Kidney (tissue), 22 donors: Measurements from ENCODE around the gene CLEC4D. TPM values are rescaled to one million over a fixed set of nuclear protein-coding genes. Genes with fewer than 3 reads are reported as not detected.

ENCODE experiments used
- DNase-seq, 5 donors: peaks; one replicate each; pipeline ENCODE4 v3.0.0-alpha.2; 2013 to 2020
- FAIRE-seq: peaks from 2 replicates; lab custom pipeline; 2012; peaks lifted over from hg19 to GRCh38; lab: Jason Lieb, UNC
- H3K27ac ChIP-seq, 2 donors: one replicate each; pipeline ENCODE4 v1.7.0; 2013; ENCODE audit warnings: low read depth in 2 of 2, low read length in 2 of 2, inconsistent platforms in 1 of 2
- H3K27me3 ChIP-seq: one replicate; pipeline ENCODE4 v1.7.1; 2013; ENCODE audit warnings: low read length, inconsistent platforms; ENCODE audit not compliant: control insufficient read depth, insufficient read depth
- H3K36me3 ChIP-seq, 3 donors: one replicate each; pipeline versions ENCODE4 v1.7.0 to v1.7.1; 2013; ENCODE audit warnings: low read length in 3 of 3, control low read depth in 1 of 3, inconsistent platforms in 1 of 3; ENCODE audit not compliant: insufficient read depth in 3 of 3, control insufficient read depth in 2 of 3
- H3K4me1 ChIP-seq, 3 donors: one replicate each; pipeline versions ENCODE4 v1.7.0 to v1.7.1; 2013; ENCODE audit warnings: low read length in 3 of 3, inconsistent platforms in 1 of 3, low read depth in 1 of 3; ENCODE audit not compliant: control insufficient read depth in 2 of 3, insufficient read depth in 2 of 3
- H3K4me3 ChIP-seq, 3 donors: one replicate each; pipeline versions ENCODE4 v1.7.0 to v1.8.1; 2013; ENCODE audit warnings: low read length in 3 of 3, control low read depth in 1 of 3, inconsistent platforms in 1 of 3
- H3K9ac ChIP-seq, 3 donors: one replicate each; pipeline versions ENCODE4 v1.7.0 to v1.7.1; 2013; ENCODE audit warnings: low read length in 3 of 3, control low read depth in 1 of 3, inconsistent platforms in 1 of 3
- H3K9me3 ChIP-seq, 3 donors: one replicate each; pipeline versions ENCODE4 v1.7.0 to v1.7.1; 2013; ENCODE audit warnings: low read length in 3 of 3, control low read depth in 1 of 3, inconsistent platforms in 1 of 3; ENCODE audit not compliant: control insufficient read depth in 2 of 3, insufficient read depth in 1 of 3
- CTCF ChIP-seq: IDR thresholded peaks from 3 replicates; pipeline ENCODE4 v1.5.1; 2012; ENCODE audit warnings: mild to moderate bottlenecking, moderate library complexity, borderline replicate concordance; ENCODE audit not compliant: insufficient read depth; ENCODE audit errors: extremely low read depth
- intact Hi-C: fragments of 100-400 bp; cut with DNase I; formaldehyde crosslinking; loops from one replicate; pipeline ENCODE4 v1.11.1; 2022
- long read RNA-seq, 10 donors: library from polyadenylated mRNA in 1 of 10; unstranded in 1 of 10; transcript quantifications; one replicate each; pipeline ENCODE4 v2.0.0 and lab custom pipeline, GENCODE V29; 2021 to 2026
- polyA plus RNA-seq: library from polyadenylated mRNA; stranded (reverse); fragments of 350-450 nt; fragmentation: Illumina TruSeq; extraction: RNeasy Lipid Tissue Mini Kit (QIAGEN cat#74804); gene quantifications from one replicate; pipeline ENCODE4 v1.2.3, GENCODE V29; 2014; ENCODE audit warnings: low read depth, low replicate concordance; ENCODE audit not compliant: insufficient read depth
- total RNA-seq: library from RNA; stranded (reverse); fragmentation: NEBNext Ultra II Directional; extraction: Animal tissue kit (Norgen Biotek cat#: 25700); gene quantifications from one replicate; pipeline ENCODE4 v1.2.1, GENCODE V29; 2021
- donor health status: control.
- donor health status: control.
- donor health status: control.
- donor health status: control.
- donor health status: control.
- donor health status: DM: yes; HTN: yes; CAD: no.
- donor health status: Normal renal cell carcinoma (clear cell type).

Gene CLEC4D
- total RNA-seq (0.41 TPM), polyA plus RNA-seq (not detected)
- long read RNA-seq, donor 1, result 0 reads
- long read RNA-seq, donor 2, result 0 reads
- long read RNA-seq, donor 3, result 0 reads
- long read RNA-seq, donor 4, result 0 reads
- long read RNA-seq, donor 5, result 0 reads
- long read RNA-seq, donor 6, result 0 reads
- long read RNA-seq, donor 7, result 0 reads
- long read RNA-seq, donor 8, result 0 reads
- long read RNA-seq, donor 9, result 0 reads
- long read RNA-seq, donor 10, result 0 reads

GRCh38 chr12:8513256-8513655, at the start of gene CLEC4D:
TSS of gene CLEC4D (plus strand) at chr12:8513503. CDS start at chr12:8513733, 230 bp downstream.
- DNase-seq (no peak), FAIRE-seq (no peak)
- TF ChIP-seq CTCF, result no peak
- Histone ChIP-seq H3K27me3 (no peaks in the 10 kb centered on the region), H3K36me3 (no peaks in the 10 kb centered on the region), H3K4me3 (no peak within 1 kb of the TSS), H3K27ac (no peak within 1 kb of the TSS), H3K4me1 (no peaks in the 10 kb centered on the region), H3K9me3 (no peaks in the 10 kb centered on the region), H3K9ac (no peak within 1 kb of the TSS)
- intact Hi-C loops, result no loop called here

GRCh38 chr12:8465301-8465996, 47.9 kb upstream of the CLEC4D start:
- FAIRE-seq (no peak), DNase-seq (no peak)
- peaks cover 0 to 2% (median 0%) of the 10 kb centered on the region in 3 donors for H3K9me3 ChIP-seq
- H3K36me3 ChIP-seq, result no peaks in the 10 kb centered on the region
- no peak overlapping the region for H3K9ac ChIP-seq
- no peak overlapping the region for H3K27ac ChIP-seq
- H3K27me3 ChIP-seq, result no peaks in the 10 kb centered on the region
- intact Hi-C loops, result no loop called here
- TF ChIP-seq CTCF, result no peak
- H3K4me1 ChIP-seq, result no peaks in the 10 kb centered on the region
- no peak overlapping the region for H3K4me3 ChIP-seq

GRCh38 chr12:8466241-8466640, 47.1 kb upstream of the CLEC4D start:
- no peaks in the 10 kb centered on the region for H3K36me3 ChIP-seq
- no peaks in the 10 kb centered on the region for H3K4me1 ChIP-seq
- no peak overlapping the region for H3K27ac ChIP-seq
- DNase-seq (no peak), FAIRE-seq (no peak)
- peaks cover 0 to 2% (median 0%) of the 10 kb centered on the region in 3 donors for H3K9me3 ChIP-seq
- intact Hi-C loops, result no loop called here
- no peak for TF ChIP-seq CTCF
- H3K4me3 ChIP-seq, result no peak overlapping the region
- H3K9ac ChIP-seq, result no peak overlapping the region
- H3K27me3 ChIP-seq, result no peaks in the 10 kb centered on the region
